Fibroblast of skin of left biceps (primary cell): ENCODE measurements around the gene ATRNL1.
"Not testable (repeated sequence)": the region's sequence is repeated elsewhere in the genome, so short reads cannot be mapped to it uniquely, and the experiment has no call there.

Experiments used
- DNase-seq, 2 experiments: peaks; one replicate each; pipeline ENCODE4 v3.0.0-alpha.2; 2013; ENCODE audit warnings: low read depth in 2 of 2

ATRNL1 gene

DNA sequence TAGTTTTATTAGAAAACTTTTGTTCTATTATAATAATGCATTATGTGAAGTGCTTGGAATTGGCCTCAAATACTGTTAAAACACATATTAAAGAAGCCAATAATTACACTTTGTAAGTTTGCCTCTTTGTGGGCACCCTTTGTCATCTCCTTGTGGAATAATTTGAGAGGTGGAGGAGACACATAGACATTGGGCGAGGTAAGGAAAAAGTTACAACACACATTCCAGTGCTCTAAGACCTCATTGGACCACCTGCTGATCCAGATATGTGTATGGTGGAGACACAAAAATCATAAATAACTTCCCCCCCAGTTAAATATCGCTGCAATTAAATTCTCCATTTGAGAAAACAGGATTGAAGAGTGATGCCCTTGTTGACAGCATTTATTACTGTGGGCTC lies 668.0 kb downstream of the ATRNL1 start:
- DNase-seq = no peak

DNA sequence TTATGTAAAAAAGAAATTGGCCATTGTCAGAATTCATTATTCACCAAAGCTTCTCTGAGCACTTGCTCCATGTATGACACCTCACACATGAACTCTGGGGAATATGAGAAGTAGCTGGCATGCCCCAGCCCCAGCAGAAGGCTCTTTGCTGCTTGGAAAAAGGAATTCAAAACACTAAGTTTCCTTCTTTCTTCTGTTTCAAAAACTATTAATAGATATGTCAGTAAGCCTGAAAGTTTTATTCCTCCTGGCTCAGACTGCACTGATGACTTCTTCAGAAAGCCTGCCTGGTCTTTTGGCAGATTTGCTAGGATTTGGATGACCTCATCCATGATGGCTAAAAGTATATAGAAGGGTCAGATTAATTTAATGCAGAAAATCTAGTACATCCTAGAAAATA lies 668.9 kb downstream of the ATRNL1 start:
- DNase-seq = no peak

DNA sequence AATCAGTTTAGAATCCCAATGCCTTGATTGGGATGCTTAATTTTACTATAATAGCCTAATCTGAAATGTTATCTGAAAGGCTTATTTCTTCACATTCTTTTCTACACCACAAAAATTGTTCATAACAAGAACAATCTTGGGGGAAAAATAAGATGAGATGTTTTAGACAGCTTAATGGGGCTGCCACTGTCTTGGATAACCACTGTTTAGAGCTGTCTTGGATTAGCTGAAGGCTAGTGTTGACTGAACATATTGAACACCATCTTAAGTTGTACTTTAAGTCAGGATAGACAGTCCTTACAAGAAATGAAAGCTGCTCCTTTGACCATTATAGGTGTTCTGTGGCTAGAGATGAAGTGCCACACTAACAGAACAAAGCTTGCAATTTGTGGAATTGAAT lies 678.6 kb downstream of the ATRNL1 start:
- DNase-seq = no peak

DNA sequence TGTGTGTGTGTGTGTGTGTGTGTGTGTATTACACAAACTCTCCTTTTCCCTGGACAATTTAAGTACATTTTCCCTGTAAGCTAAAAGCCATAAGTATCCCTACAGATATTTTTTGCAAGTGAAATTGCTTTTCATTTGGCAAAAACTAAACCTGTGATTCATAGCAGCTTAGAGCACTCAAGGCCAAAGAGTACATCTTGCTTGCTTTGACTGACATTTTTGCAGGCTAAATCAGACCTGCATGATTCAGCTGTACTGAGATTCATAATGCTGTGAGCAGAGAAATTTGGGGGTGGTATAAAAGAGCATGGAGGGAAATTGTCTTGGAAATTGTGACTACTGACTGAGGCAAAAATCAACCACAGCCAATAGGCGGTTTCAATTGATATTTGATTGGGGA lies 679.4 kb downstream of the ATRNL1 start:
- DNase-seq = peak; percentile 77 to 80

DNA sequence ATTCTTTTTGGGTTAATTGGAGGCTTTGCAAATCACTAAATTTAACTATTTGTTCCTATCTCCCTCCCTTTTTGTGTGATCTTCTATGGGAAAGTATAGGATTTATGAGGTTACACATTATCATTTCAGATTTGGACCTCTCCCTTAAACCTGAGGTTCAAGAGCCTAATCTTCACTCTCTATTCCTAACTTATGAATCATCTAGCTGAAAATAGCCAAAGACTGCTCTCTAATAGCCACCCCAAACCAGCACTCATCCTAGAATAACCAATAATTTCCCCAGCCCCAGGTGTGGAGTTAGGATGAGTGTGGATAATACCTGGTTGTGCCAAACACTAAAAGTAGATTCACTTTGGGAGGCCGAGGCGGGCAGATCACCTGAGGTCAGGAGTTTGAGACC lies 680.7 kb downstream of the ATRNL1 start:
- DNase-seq = no peak

DNA sequence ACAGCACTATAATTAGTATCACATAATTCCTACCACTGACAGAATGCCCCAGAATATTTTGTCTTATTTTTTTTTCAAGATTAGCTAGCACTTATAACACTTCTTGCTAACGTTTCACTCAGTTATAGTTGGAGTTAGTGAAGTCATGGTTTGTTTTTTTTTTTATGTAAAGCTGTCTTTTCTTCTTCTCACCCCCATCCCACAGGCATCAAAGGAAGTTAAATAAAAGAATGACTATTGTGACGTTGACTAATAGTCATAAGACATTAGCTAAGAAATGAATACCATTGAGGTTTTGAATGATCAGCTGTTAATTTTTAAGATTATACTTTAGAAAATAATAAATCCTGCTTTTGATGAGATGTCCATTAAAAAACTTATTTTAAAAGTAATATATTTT lies 681.6 kb downstream of the ATRNL1 start:
- no peak for DNase-seq

DNA sequence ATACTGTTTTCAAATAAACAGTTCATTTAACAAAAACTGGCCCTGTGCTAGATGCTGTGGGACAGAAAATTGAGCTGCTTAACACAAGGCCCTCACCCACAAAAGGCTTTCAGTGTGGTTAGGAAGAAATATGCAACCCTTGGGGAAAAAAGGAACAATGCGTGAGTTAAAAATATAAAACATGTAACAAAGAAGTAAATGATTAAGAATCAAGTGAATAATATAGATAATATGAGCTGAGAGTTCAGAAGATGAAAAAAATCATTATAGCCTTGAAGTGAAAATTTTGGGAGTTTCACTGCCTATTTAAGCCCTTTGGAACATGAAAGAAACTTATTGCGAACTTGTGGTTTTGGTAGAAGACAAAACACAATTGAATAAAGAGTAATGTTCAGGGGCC lies 684.5 kb downstream of the ATRNL1 start:
- DNase-seq = no peak

DNA sequence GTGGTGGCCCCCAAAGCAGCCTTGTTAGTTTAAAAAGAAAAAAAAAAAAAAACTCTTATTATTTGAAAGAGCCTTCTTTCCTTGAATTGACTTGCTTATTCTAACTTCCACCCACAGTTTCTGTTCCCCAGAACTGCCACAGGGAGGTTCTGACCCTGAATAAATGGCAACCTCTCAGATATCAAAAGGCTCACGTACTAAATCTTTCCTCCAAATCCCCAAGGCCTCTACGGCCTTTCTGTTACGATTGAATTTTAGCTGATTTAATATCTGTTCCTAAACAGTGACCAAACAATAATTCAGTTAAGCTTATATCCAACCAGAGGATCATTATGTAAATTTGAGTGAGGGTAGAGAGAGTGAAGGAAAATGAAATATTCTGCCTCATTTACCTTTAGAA lies 697.1 kb downstream of the ATRNL1 start:
- no peak for DNase-seq

DNA sequence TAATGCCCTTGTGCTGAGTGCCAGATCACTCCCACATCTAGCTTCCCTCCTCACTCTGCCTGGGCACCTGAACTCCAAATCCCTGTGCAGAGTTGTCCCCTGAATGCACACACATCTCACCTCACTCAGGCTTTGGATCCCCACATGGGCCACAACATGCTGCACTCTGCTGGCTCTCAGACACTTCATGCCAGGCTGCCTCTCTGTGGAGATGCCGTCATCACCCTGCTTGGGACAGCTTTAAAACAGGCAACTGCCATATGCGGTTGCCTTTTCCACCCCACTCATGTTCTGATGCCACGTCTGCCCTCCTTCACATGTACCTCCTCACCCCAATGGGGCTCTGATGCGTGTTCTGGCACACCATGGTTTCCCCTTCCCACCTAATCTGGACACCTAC lies 702.8 kb downstream of the ATRNL1 start:
- DNase-seq = no peak

DNA sequence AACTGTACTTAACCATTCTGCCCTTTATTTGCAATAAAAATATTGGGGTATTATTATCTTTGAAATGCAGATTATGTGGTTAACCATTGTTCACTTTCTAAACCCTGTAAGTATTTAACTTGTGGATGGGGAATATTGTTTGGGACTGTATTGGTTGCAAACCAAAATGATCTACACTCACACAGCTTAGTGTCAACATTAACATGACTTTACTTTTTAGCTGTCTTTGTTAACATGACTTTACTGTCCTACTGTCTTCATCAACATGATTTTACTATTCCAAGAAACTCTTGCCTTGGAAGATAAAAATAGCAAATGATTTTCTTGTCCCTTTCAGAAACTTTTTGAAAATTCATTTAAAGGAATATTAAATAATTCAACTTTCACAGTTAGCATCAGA lies 708.3 kb downstream of the ATRNL1 start:
- DNase-seq = no peak

DNA sequence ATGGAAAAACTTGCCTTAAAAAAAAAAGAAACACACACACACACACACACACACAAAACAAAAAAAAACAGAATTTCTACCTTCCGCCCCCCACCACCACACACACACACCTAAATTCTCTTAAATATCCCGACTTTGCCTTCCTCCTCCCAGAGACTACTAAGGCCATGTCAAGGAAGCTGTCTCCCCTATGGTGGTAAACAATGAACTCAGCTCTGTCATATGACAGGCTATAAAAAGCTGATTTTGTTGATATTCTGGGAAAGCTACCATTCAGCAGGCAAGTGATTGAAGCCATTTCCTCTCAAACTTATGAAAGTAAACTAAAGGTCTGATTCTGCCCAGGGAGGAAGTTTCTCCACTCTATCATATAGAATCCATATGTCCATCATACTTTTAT lies 708.8 kb downstream of the ATRNL1 start:
- DNase-seq = no peak

DNA sequence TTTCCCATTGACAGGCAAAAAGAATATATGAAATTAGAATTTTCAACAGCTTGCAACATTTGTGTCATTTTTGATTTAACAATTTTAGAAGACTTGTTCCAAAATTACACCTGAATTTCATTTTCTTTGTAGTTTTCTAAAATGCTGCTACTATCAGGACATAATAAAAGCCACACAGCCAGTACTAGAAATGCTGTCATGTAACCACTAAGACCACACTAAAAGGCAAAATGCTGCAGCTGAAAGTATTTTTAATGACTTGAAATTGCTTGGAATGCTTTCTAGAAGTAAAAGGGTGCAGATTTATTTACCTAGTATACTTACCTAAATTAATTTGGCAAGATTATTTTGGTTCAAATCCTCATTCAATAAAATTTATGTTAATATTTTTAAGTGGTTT lies 709.7 kb downstream of the ATRNL1 start:
- DNase-seq = no peak

DNA sequence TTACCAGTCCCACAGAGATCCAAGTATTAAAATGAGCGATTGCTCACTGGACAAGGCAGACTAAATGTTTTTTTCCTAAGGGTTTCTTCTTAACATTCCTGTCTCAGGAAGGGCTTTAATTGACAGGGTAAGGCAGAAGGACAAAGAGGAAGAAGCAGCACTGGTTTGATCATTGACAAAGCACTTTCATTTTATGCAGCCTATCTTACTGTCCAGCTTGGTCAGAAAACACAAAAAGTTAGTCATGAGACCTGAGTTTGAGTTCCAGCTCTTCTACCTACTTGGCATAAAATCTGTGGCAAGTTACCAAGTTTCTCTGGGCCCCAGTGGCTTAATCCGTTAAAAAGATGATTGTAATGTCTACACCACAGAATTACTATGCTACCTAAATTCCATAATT lies 721.4 kb downstream of the ATRNL1 start:
- DNase-seq = no peak

DNA sequence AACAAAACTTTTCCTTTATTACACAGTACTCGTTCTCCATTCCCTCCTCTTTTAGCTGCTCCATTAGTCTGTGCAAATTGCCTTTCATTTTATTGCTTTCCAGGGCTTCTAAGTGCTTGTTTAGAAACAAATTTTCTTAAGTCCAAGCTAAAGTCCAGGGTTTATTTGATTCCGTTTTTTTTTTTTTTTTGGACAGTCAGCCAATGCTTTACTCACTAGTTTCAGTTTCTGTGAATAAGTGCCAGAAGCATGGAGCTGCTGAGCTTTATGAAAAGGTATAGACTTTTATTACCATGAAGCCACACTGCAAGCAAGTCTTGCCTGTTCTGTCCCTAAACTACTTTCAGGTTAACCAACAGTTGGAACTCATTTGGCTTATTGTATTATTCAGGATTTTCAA lies 724.8 kb downstream of the ATRNL1 start:
- DNase-seq = no peak

DNA sequence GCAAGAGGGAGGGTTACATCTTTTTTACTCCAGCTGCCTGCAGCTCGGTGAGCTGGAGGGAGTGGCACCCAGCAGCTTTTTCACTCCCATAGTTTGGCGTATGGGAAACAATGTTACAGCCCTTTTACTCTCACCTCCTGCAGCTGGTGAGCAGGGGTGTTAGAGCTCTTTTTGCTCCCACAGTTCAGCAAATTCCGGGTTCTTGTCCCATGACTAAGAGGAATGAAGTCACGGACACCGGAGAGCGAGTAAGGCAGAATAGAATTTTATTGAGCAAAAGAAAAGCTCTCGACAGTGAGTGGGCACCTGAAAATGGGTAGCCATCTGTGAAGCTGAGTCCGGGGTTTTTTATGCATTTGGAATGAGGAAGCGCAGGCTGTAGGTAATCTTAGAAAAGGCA lies 733.2 kb downstream of the ATRNL1 start:
- DNase-seq = no peak

DNA sequence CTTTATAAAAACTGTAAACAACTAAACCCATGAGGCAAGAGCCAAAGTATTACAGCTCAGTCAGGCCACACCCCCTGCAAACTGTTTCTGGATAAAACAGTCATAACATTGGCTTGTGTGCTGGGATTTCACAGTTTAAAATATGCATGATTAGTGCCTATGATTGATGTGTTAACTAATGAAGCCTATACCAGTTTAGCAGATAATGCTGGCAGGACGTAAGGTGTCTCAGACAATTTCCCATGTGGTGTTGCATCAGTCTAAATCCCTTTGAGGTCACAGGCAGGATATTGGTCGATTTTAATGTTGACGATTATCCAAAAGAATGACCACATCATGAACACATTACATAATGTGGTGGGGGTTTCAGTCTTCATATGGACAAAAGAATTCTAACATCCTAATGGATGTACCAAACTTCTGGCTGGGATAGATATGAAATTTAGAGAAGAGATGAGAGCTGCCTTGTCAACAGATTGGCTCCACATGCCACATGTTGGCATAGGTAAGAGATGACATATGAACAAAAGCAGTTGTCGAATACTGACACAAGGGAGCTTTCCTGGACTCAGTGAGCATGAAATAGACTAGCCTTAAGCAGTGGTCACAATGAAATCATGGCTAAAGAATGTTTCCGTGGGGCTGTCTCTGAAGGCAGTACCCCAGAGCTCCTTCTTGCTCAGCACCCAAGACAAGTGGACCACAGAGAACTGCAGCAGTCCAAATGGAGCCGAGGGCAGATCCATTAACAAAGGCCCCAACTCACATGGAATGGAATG lies 734.3 kb downstream of the ATRNL1 start:
- peak; percentile 50 to 57 for DNase-seq

DNA sequence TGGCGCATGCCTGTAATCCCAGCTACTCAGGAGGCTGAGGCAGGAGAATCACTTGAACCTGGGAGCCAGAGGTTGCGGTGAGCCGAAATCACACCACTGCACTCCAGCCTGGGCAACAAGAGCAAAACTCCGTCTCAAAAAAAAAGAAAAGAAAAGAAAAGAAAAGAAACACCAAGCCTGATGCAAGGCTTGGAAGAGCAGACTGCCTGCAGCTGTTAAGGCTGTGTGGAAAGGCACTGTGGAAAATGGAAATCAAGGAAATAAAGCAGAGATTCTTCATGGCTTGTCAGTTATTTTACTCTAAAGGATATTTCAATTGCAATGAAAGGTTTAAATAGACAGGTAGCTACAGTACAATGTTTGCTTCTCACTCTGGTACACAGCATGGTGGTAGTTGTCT lies 735.0 kb downstream of the ATRNL1 start:
- DNase-seq = not testable (repeated sequence)

DNA sequence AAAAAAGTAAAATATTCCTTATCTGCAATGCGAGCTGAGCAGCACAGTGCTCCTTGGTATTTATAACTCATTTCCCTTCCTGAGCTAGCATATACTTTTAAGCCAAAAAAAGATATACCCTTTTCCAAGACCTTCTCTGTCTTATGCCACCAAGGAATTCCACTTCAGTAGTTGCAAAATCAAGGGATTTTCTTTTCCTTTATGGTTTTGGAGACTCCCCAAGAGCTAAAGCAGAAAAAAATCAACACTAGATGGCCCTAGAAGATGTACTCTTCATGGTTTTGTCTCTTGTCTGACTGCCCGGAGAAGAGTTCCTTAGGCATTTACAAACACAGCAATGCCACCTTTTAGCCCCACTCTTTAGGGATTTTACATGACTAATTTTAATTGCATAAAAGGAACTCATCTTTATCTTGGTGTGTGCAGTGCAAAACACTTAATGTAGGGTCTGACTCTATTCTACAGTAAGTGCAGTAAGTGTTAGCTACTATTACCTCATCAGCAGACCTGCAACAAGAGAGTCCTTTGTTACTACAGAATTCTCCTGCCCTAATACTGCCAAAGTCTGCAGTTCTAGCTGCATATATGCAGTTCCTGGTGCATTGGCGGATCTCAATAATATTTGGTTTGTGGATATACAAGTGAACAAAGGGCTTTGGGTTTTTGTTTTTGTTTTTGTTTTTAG lies 736.5 kb downstream of the ATRNL1 start:
- peak; percentile 45 to 46 for DNase-seq

DNA sequence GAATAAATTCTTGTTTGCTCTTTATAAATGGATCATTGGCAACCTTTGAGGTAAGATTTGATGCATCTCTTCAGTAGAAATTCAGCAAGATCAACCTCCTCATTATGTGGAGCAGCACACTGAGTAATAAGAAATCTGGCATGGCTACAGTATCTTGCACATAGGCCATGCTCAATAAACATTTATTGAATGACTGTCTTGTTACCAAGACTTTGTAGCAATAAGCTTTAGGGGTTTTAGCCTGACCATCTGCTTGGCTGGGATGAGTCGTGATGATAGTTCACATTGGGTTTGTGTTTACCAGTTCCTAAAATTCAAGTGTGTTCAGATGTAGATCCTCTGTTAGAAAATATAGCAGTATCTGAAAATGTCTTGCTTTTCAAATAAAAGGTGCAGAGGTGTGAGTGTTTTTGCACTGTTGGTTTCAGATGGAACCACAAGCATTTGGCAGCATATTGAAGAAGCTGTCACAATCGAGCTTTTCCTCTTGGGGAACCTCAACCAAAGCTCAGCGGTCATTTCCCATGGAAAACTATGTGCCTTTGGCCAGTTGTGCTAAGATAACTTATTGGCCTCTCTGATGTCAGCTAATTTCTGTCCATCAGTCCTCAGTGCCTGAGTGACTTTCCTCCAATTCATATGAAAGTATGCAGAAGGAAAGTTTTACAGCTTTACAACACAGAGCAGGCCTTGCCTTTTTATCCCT lies 737.3 kb downstream of the ATRNL1 start:
- DNase-seq = peak in 1 of 2 experiments; percentile 21

DNA sequence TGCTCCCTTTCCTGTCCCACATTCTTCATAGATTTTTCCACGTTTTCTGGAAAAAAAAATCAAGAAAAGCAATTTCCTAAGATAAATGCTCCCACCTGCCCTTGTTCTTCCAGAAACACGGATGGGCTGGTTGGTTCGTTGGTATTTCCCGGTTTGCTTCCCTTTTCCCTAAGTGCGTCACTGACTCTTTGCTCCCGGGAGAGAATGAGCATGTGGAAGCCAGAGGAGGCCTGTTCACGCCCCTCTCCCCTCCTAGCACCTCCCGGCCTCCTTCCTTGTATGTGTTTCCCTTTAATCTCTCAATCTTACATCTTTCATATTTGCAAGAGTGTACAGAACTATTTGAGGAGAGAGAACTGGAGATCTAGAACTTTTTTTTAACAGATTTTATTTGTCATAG lies 737.9 kb downstream of the ATRNL1 start:
- DNase-seq = no peak

DNA sequence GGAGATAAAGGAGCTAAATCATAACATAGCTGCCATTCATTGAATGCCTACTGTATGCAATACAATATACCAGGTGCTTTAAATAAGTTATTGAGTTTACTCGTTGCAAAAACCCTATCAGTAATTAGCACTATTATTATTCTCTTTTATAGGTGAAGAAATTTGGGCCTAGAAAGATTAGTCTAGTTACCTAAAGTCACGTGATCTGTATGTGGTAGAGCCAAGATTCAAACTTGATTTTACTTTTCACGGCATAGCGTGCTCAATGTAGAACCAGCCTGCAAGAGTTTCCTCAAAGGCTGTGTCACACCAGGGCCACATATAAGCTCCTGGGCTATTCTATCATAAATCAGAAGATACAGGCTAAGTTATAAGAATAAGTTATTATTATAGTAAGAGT lies 740.0 kb downstream of the ATRNL1 start:
- DNase-seq = no peak

DNA sequence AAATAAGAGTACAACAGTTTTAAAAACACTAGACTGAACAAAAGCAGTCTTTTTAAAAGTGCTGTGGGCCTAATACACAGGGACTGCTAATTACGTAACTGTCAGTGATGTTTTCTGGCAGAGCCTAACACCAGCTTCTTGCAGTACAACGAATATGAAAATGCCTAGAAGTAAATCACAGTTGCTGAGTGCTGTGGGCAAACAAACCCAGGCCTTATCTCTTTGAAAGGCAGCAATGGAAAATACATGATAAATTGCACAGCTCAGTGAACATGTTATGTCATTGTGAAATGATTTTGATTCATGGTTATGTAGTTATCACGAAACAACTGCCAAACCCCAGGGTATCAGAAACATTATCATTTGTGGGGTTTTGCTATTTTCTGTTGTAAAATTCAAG lies 751.4 kb downstream of the ATRNL1 start:
- peak; percentile 27 to 41 for DNase-seq

DNA sequence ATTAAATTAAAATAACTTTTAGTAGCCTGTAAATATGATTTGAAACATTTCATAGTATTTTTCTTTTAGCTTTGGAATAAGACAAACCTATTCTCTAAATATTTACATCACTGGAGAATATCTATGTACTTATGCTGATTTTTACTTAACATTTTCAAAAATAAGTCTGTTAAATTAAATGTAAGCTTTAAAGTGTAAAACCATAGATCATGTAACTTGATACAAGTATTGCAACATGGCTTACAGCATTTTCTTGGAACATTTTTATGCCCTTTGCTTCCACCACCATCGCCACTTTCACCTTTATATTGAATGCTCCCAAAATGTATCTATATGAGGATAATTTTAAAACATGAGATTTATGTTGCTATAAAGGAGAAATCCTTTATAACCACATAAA lies 752.8 kb downstream of the ATRNL1 start:
- no peak for DNase-seq
